HepG2 (cell line): ENCODE results near the gene LDB3. TPM values are rescaled to one million over a fixed set of nuclear protein-coding genes. Genes with fewer than 3 reads are reported as not detected.

ENCODE experiments used
- CHD2 ChIP-seq: IDR thresholded peaks from 2 replicates; pipeline ENCODE4 v1.6.1; 2011; ENCODE audit warnings: low read depth, low read length, improper control_type of control experiment
- GATAD1 ChIP-seq: IDR thresholded peaks from 2 replicates; pipeline ENCODE4 v1.6.1; 2016; ENCODE audit warnings: missing genetic modification reagents, missing compliant biosample characterization
- HIVEP1 ChIP-seq: sonication (generic); formaldehyde crosslinking; IDR thresholded peaks from 2 replicates; pipeline ENCODE4 v1.4.0; 2020; ENCODE audit warnings: mild to moderate bottlenecking, missing genetic modification reagents
- HNRNPH1 ChIP-seq: fragments of 200-400 bp; formaldehyde crosslinking; optimal IDR thresholded peaks from 2 replicates; pipeline ENCODE3; 2017; ENCODE audit warnings: mild to moderate bottlenecking, low read depth, low read length
- JUNB ChIP-seq: sonication (generic); formaldehyde crosslinking; IDR thresholded peaks from 2 replicates; pipeline ENCODE4 v1.8.0; 2022; ENCODE audit warnings: missing genetic modification reagents, mild to moderate bottlenecking, borderline replicate concordance
- KMT2B ChIP-seq: IDR thresholded peaks from 2 replicates; pipeline ENCODE4 v1.6.1; 2016; ENCODE audit warnings: missing genetic modification reagents, missing compliant biosample characterization
- MYPOP ChIP-seq: sonication (generic); formaldehyde crosslinking; IDR thresholded peaks from 2 replicates; pipeline ENCODE4 v1.8.1; 2023; ENCODE audit warnings: mild to moderate bottlenecking, moderate library complexity, missing genetic modification reagents
- NAIF1 ChIP-seq: sonication (generic); formaldehyde crosslinking; IDR thresholded peaks from 2 replicates; pipeline ENCODE4 v1.5.0; 2020; ENCODE audit warnings: mild to moderate bottlenecking, missing genetic modification reagents, borderline replicate concordance
- NFE2 ChIP-seq: sonication (generic); formaldehyde crosslinking; IDR thresholded peaks from 2 replicates; pipeline ENCODE4 v1.4.0; 2020; ENCODE audit warnings: missing genetic modification reagents
- RAD21 ChIP-seq: fragments of 450-650 bp; formaldehyde crosslinking; IDR thresholded peaks from 2 replicates; pipeline ENCODE4 v1.5.0; 2020; ENCODE audit warnings: mild to moderate bottlenecking
- SCMH1 ChIP-seq: sonication (generic); formaldehyde crosslinking; IDR thresholded peaks from 2 replicates; pipeline ENCODE4 v1.9.0; 2021; ENCODE audit warnings: missing genetic modification reagents, mild to moderate bottlenecking, borderline replicate concordance
- SMAD3 ChIP-seq: sonication (generic); formaldehyde crosslinking; IDR thresholded peaks from 2 replicates; pipeline ENCODE4 v1.4.0; 2020; ENCODE audit warnings: missing genetic modification reagents
- TAF15 ChIP-seq: fragments of 200-400 bp; formaldehyde crosslinking; IDR thresholded peaks from one replicate; pipeline ENCODE4 v1.6.1; 2018; ENCODE audit warnings: mild to moderate bottlenecking, low read depth, low read length; ENCODE audit not compliant: poor library complexity, severe bottlenecking
- XBP1 ChIP-seq: sonication (generic); formaldehyde crosslinking; IDR thresholded peaks from 2 replicates; pipeline ENCODE4 v1.5.0; 2020; ENCODE audit warnings: missing genetic modification reagents
- ZBTB8A ChIP-seq: sonication (generic); formaldehyde crosslinking; IDR thresholded peaks from 2 replicates; pipeline ENCODE4 v1.4.0; 2020; ENCODE audit warnings: mild to moderate bottlenecking, low read depth, missing genetic modification reagents, borderline replicate concordance
- ZNF343 ChIP-seq: sonication (generic); formaldehyde crosslinking; IDR thresholded peaks from 2 replicates; pipeline ENCODE4 v1.4.0; 2020; ENCODE audit warnings: mild to moderate bottlenecking, missing genetic modification reagents
- ZNF367 ChIP-seq: sonication (generic); formaldehyde crosslinking; IDR thresholded peaks from 2 replicates; pipeline ENCODE4 v1.4.0; 2020; ENCODE audit warnings: missing genetic modification reagents, borderline replicate concordance
- ZNF430 ChIP-seq: sonication (generic); formaldehyde crosslinking; IDR thresholded peaks from 2 replicates; pipeline ENCODE4 v1.9.0; 2021; ENCODE audit warnings: mild to moderate bottlenecking, missing genetic modification reagents
- ZNF512 ChIP-seq: sonication (generic); formaldehyde crosslinking; IDR thresholded peaks from 2 replicates; pipeline ENCODE4 v1.4.0; 2020; ENCODE audit warnings: mild to moderate bottlenecking, missing genetic modification reagents
- ZNF615 ChIP-seq: sonication (generic); formaldehyde crosslinking; IDR thresholded peaks from 2 replicates; pipeline ENCODE4 v1.5.0; 2020; ENCODE audit warnings: mild to moderate bottlenecking, missing genetic modification reagents, borderline replicate concordance
- ZNF672 ChIP-seq: sonication (generic); formaldehyde crosslinking; IDR thresholded peaks from 2 replicates; pipeline ENCODE4 v1.8.1; 2022; ENCODE audit warnings: missing genetic modification reagents
- ZNF7 ChIP-seq: IDR thresholded peaks from 2 replicates; pipeline ENCODE4 v1.6.1; 2016; ENCODE audit warnings: missing biosample characterization, missing genetic modification reagents
- ZNF709 ChIP-seq: sonication (generic); formaldehyde crosslinking; IDR thresholded peaks from 2 replicates; pipeline ENCODE4 v1.5.0; 2020; ENCODE audit warnings: mild to moderate bottlenecking, missing genetic modification reagents
- ZNF850 ChIP-seq: sonication (generic); formaldehyde crosslinking; conservative IDR thresholded peaks from 2 replicates; pipeline ENCODE4 v1.9.0; 2021; ENCODE audit warnings: mild to moderate bottlenecking, missing genetic modification reagents
- ZSCAN5A ChIP-seq: sonication (generic); formaldehyde crosslinking; IDR thresholded peaks from 2 replicates; pipeline ENCODE4 v1.8.0; 2022; ENCODE audit warnings: mild to moderate bottlenecking, missing genetic modification reagents, borderline replicate concordance
- polyA plus RNA-seq, 8 experiments: library from polyadenylated mRNA; depleted of rRNA in 3 of 8; stranded (reverse) in 7 of 8; unstranded in 1 of 8; fragments of >200 nt; fragmentation: Illumina TruSeq in 4 of 8; extraction: Trizol in 4 of 8; gene quantifications; 2 replicates each; pipeline versions ENCODE4 v1.2.1 to v1.2.3, GENCODE V29; 2011 to 2016; ENCODE audit warnings: low read depth in 4 of 8, missing spikeins in 1 of 8, mixed read lengths in 1 of 8; ENCODE audit not compliant: insufficient read depth in 1 of 8
- total RNA-seq, 5 experiments: library from RNA; depleted of rRNA; stranded (reverse); fragments of >200 nt; fragmentation: Illumina TruSeq; extraction: Trizol; gene quantifications; 2 replicates each; pipeline ENCODE4 v1.2.3, GENCODE V29; 2016; ENCODE audit warnings: low read depth in 1 of 5
- TF ChIP-seq, protein P1 (sequence below): sonication (generic); formaldehyde crosslinking; IDR thresholded peaks from 2 replicates; pipeline ENCODE4 v1.4.0; 2020; ENCODE audit warnings: mild to moderate bottlenecking, missing genetic modification reagents

Gene LDB3
- total and polyA plus RNA-seq, 2 of the 13 experiments (the other 11 are each of a cell fraction or from before 2014, with no cell fraction given): not detected

DNA sequence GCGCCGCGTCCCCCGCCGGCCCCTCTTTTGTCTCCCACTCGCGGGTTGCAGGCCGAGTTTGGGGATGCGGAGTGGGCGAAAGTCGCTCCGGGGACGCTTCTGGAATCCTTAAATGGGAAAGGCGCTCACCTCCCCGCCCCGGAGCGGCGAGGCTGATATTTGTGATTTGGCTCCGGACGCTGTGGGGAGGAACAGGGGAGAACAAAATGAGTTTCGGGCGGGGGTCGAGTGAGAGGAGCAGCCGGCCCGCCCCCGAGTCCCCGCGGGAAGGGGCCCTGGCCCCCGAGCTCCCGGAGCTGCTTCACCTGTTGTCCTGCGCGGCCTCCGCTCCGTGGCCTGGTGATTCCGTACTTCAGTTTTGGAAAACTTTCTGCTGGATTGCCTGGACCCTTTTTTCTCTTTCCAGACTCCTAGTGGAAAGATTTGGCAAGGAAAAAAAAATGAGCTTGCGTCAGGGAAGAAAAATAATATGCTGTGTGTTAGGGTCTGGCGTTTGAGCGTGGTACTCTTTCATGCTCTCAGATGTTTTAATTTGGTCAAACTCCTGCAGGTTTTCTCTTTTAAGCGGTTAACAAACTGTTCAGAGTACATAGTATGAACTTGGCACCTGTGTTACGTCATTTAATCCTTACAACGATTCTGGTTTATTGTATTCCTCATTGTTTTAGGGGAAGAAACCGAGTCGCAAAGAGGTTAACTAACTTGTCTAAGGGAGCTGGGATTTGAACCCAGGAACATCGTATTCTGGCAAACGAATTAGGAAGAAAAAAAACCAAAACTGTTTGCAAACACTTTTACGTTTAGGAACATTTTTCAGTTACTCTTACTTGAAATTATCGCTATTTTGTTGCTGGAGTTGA lies 89.0 kb downstream of the LDB3 start (continued):
- TF ChIP-seq MYPOP (CRISPR knock-in tag) (no peak; the same call in 1 of the 2 replicates), GATAD1 (no peak), ZBTB8A (no peak), ZNF709 (CRISPR knock-in tag) (no peak), ZNF367 (no peak), ZNF430 (CRISPR knock-in tag) (no peak), ZNF850 (CRISPR knock-in tag) (no peak), CHD2 (no peak), HIVEP1 (no peak), SMAD3 (CRISPR knock-in tag) (0 out of 2 replicates have a peak, but pooled peaks have one; percentile 15), NAIF1 (no peak), SCMH1 (no peak), RAD21 (CRISPR knock-in tag) (no peak), JUNB (CRISPR knock-in tag) (no peak), KMT2B (CRISPR knock-in tag) (no peak), HNRNPH1 (no peak), TAF15 (no peak), XBP1 (no peak), ZSCAN5A (CRISPR knock-in tag) (no peak), ZNF512 (CRISPR knock-in tag) (no peak), ZNF343 (CRISPR knock-in tag) (no peak), ZNF615 (CRISPR knock-in tag) (no peak), ZNF672 (CRISPR knock-in tag) (no peak), ZNF7 (CRISPR knock-in tag) (no peak), NFE2 (no peak)
- TF ChIP-seq, protein P1, sequence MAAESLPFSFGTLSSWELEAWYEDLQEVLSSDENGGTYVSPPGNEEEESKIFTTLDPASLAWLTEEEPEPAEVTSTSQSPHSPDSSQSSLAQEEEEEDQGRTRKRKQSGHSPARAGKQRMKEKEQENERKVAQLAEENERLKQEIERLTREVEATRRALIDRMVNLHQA (CRISPR knock-in tag): no peak
